Amniotic epithelial cell (primary cell): ENCODE measurements around the gene RBM4B.
"Not testable (repeated sequence)": the region's sequence is repeated elsewhere in the genome, so short reads cannot be mapped to it uniquely, and the experiment has no call there.

Experiments used
- DNase-seq: peaks from one replicate; pipeline ENCODE4 v3.0.0-alpha.2; 2010; ENCODE audit warnings: low read depth

Gene RBM4B

GRCh38 chr11:66677599-66678375, at the start of gene RBM4B:
TSS of gene RBM4B (minus strand) at chr11:66677887. CDS start at chr11:66677079, 808 bp downstream.
- peak; percentile 91 for DNase-seq

GRCh38 chr11:66725647-66726046, 48.0 kb upstream of the RBM4B start:
- DNase-seq, result peak; percentile 94

GRCh38 chr11:66725114-66725513, 47.4 kb upstream of the RBM4B start:
- no peak for DNase-seq

GRCh38 chr11:66724167-66724566, 46.5 kb upstream of the RBM4B start:
- DNase-seq, result not testable (repeated sequence)

GRCh38 chr11:66723693-66724092, 46.0 kb upstream of the RBM4B start:
- DNase-seq, result no peak

- DNase-seq, result no peak
These were observed 45.3 kb upstream of the RBM4B start for GRCh38 chr11:66722745-66723651.

- DNase-seq, result no peak
These were observed 44.3 kb upstream of the RBM4B start for GRCh38 chr11:66721939-66722338.

- no peak for DNase-seq
These were observed 43.3 kb upstream of the RBM4B start for GRCh38 chr11:66720899-66721470.

- DNase-seq, result peak; percentile 72
These were observed 42.7 kb upstream of the RBM4B start for GRCh38 chr11:66720223-66720898.

- no peak for DNase-seq
These were observed 41.6 kb upstream of the RBM4B start for GRCh38 chr11:66719111-66719872.

- DNase-seq, result peak; percentile 42
These were observed 40.8 kb upstream of the RBM4B start for GRCh38 chr11:66718320-66718971.

- no peak for DNase-seq
These were observed 40.2 kb upstream of the RBM4B start for GRCh38 chr11:66717925-66718319.

GRCh38 chr11:66716996-66717395, 39.3 kb upstream of the RBM4B start:
- DNase-seq, result no peak

GRCh38 chr11:66715346-66716085, 37.8 kb upstream of the RBM4B start:
- no peak for DNase-seq

GRCh38 chr11:66713746-66714480, 36.2 kb upstream of the RBM4B start:
- no peak for DNase-seq

- DNase-seq, result no peak
These were observed 32.8 kb upstream of the RBM4B start for GRCh38 chr11:66710384-66710930.

- DNase-seq, result no peak
These were observed 31.0 kb upstream of the RBM4B start for GRCh38 chr11:66708701-66709100.

GRCh38 chr11:66708094-66708493, 30.4 kb upstream of the RBM4B start:
- DNase-seq, result no peak

GRCh38 chr11:66707486-66707885, 29.8 kb upstream of the RBM4B start:
- no peak for DNase-seq
